Neuronal stem cell (in vitro differentiated cells): Measurements from ENCODE around the gene CIAO1.
"Not testable (repeated sequence)": the region's sequence is repeated elsewhere in the genome, so short reads cannot be mapped to it uniquely, and the experiment has no call there.

Experiments
- DNase-seq: peaks from one replicate; pipeline ENCODE4 v3.0.0-alpha.2; 2013; ENCODE audit warnings: low spot score
- H2AFZ ChIP-seq: one replicate; pipeline ENCODE4 v1.6.1; 2013; ENCODE audit warnings: mild to moderate bottlenecking, low read length, inconsistent platforms
- H2AK5ac ChIP-seq: 2 replicates; pipeline ENCODE4 v1.6.1; 2013; ENCODE audit warnings: low read depth, mild to moderate bottlenecking, inconsistent platforms, low read length, moderate library complexity, mixed read lengths
- H2BK120ac ChIP-seq: 2 replicates; pipeline ENCODE4 v1.6.1; 2013; ENCODE audit warnings: low read depth, mild to moderate bottlenecking, inconsistent platforms, low read length, moderate library complexity, mixed read lengths
- H2BK12ac ChIP-seq: one replicate; pipeline ENCODE4 v1.6.1; 2013; ENCODE audit warnings: low read length, inconsistent platforms
- H2BK15ac ChIP-seq: 2 replicates; pipeline ENCODE4 v1.6.1; 2013; ENCODE audit warnings: mild to moderate bottlenecking, low read length, inconsistent platforms, mixed read lengths
- H2BK5ac ChIP-seq: one replicate; pipeline ENCODE4 v1.6.1; 2013; ENCODE audit warnings: inconsistent platforms, mild to moderate bottlenecking, low read length, moderate library complexity
- H3K14ac ChIP-seq: one replicate; pipeline ENCODE4 v1.6.1; 2013; ENCODE audit warnings: low read length, inconsistent platforms
- H3K18ac ChIP-seq: 2 replicates; pipeline ENCODE4 v1.6.1; 2013; ENCODE audit warnings: low read length, inconsistent platforms
- H3K23ac ChIP-seq: 2 replicates; pipeline ENCODE4 v1.6.1; 2013; ENCODE audit warnings: low read depth, mild to moderate bottlenecking, mixed read lengths, low read length, inconsistent platforms; ENCODE audit not compliant: poor library complexity
- H3K27ac ChIP-seq: replicated peaks from 3 replicates; pipeline ENCODE4 v1.5.1; 2013; ENCODE audit warnings: low read length, inconsistent platforms
- H3K27me3 ChIP-seq, 3 experiments: 2 replicates each; pipeline ENCODE4 v1.6.1; 2013; ENCODE audit warnings: low read length in 3 of 3, mild to moderate bottlenecking in 2 of 3, inconsistent platforms in 1 of 3, low read depth in 1 of 3, mixed read lengths in 1 of 3, moderate library complexity in 1 of 3; ENCODE audit not compliant: control insufficient read depth in 3 of 3, insufficient read depth in 3 of 3
- H3K36me3 ChIP-seq, 2 donors: replicated peaks in 1 of 2; 2 replicates each; pipeline ENCODE4 v1.6.1; 2013; ENCODE audit warnings: low read length in 2 of 2; ENCODE audit not compliant: control insufficient read depth in 2 of 2, insufficient read depth in 2 of 2
- H3K4ac ChIP-seq: 2 replicates; pipeline ENCODE4 v1.6.1; 2013; ENCODE audit warnings: inconsistent platforms, mild to moderate bottlenecking, low read length, moderate library complexity
- H3K4me1 ChIP-seq, 2 donors: 1 replicate in 1 of 2; 2 replicates in 1 of 2; pipeline ENCODE4 v1.6.1; 2013; ENCODE audit warnings: low read length in 2 of 2, low read depth in 1 of 2; ENCODE audit not compliant: control insufficient read depth in 2 of 2, insufficient read depth in 1 of 2
- H3K4me2 ChIP-seq: one replicate; pipeline ENCODE4 v1.6.1; 2013; ENCODE audit warnings: mild to moderate bottlenecking, low read length, inconsistent platforms; ENCODE audit not compliant: insufficient read depth, poor library complexity, severe bottlenecking
- H3K4me3 ChIP-seq, 2 donors: 2 replicates each; pipeline ENCODE4 v1.5.1; 2013; ENCODE audit warnings: low read length in 2 of 2, mild to moderate bottlenecking in 2 of 2, inconsistent platforms in 1 of 2, moderate library complexity in 1 of 2
- H3K79me1 ChIP-seq: one replicate; pipeline ENCODE4 v1.6.1; 2013; ENCODE audit warnings: low read depth, mild to moderate bottlenecking, inconsistent platforms, low read length, moderate library complexity
- H3K9ac ChIP-seq: one replicate; pipeline ENCODE4 v1.6.1; 2013; ENCODE audit warnings: mild to moderate bottlenecking, low read depth, low read length, inconsistent platforms; ENCODE audit not compliant: poor library complexity
- H3K9me3 ChIP-seq, 2 donors: replicated peaks in 1 of 2; 2 replicates each; pipeline versions ENCODE3 to v1.6.1; 2013; ENCODE audit warnings: low read length in 2 of 2, mild to moderate bottlenecking in 2 of 2, inconsistent platforms in 1 of 2, low read depth in 1 of 2, mixed read lengths in 1 of 2, moderate library complexity in 1 of 2; ENCODE audit not compliant: control insufficient read depth in 2 of 2, insufficient read depth in 1 of 2
- H4K8ac ChIP-seq: one replicate; pipeline ENCODE4 v1.6.1; 2013; ENCODE audit warnings: low read depth, mild to moderate bottlenecking, inconsistent platforms, low read length, moderate library complexity
- H4K91ac ChIP-seq: one replicate; pipeline ENCODE4 v1.6.1; 2013; ENCODE audit warnings: low read length, low read depth, mild to moderate bottlenecking, inconsistent platforms; ENCODE audit not compliant: poor library complexity
- WGBS, 2 donors: extraction: QIAGEN DNeasy Blood & Tissue Kit; methylation state at CpG; one replicate each; pipeline ENCODE4 v1.1.7; 2013; ENCODE audit warnings: missing lambda C conversion rate in 2 of 2, mixed read lengths in 1 of 2; ENCODE audit not compliant: insufficient read length in 2 of 2, insufficient replicate concordance in 1 of 2; ENCODE audit errors: extremely low coverage in 2 of 2; 5-methylcytosine and 5-hydroxymethylcytosine counted together

The CIAO1 gene

GRCh38 chr2:96294271-96294670 lies 28.2 kb downstream of the CIAO1 start:
- H4K91ac ChIP-seq, H3K4ac ChIP-seq, H2BK12ac ChIP-seq, H2AFZ ChIP-seq, H3K18ac ChIP-seq, H3K27me3 ChIP-seq, H3K14ac ChIP-seq, H3K79me1 ChIP-seq, H3K4me1 ChIP-seq, H3K9ac ChIP-seq, H2AK5ac ChIP-seq, H3K4me3 ChIP-seq, H3K4me2 ChIP-seq, DNase-seq, H3K27ac ChIP-seq, H2BK120ac ChIP-seq, H2BK15ac ChIP-seq, H3K9me3 ChIP-seq, H4K8ac ChIP-seq, H2BK5ac ChIP-seq, H3K23ac ChIP-seq: not testable (repeated sequence)
- WGBS, 2 donors, result no CpG with 5 or more reads among the region's 8 CpGs
- peaks cover 75 to 100% of the 10 kb centered on the region in 2 donors for H3K36me3 ChIP-seq

GRCh38 chr2:96296925-96297324 lies 30.9 kb downstream of the CIAO1 start:
- H4K91ac ChIP-seq, result no peak overlapping the region
- peaks cover 66 to 99% of the 10 kb centered on the region in 2 donors for H3K36me3 ChIP-seq
- no peak overlapping the region for H3K4me3 ChIP-seq
- no peaks in the 10 kb centered on the region for H3K79me1 ChIP-seq
- H3K4me1 ChIP-seq, result no peaks in the 10 kb centered on the region
- no peaks in the 10 kb centered on the region for H3K9me3 ChIP-seq
- no peak overlapping the region for H3K23ac ChIP-seq
- H4K8ac ChIP-seq, result no peak overlapping the region
- no peak overlapping the region for H2AFZ ChIP-seq
- no peak overlapping the region for H3K27ac ChIP-seq
- no peak overlapping the region for H3K14ac ChIP-seq
- H3K4ac ChIP-seq, result no peak overlapping the region
- H3K4me2 ChIP-seq, result no peak overlapping the region
- H3K27me3 ChIP-seq, result no peaks in the 10 kb centered on the region
- no peak overlapping the region for H3K18ac ChIP-seq
- no CpG with 5 or more reads among the region's 5 CpGs for WGBS, 2 donors
- no peak overlapping the region for H2AK5ac ChIP-seq
- H3K9ac ChIP-seq, result no peak overlapping the region
- H2BK120ac ChIP-seq, result no peak overlapping the region
- no peak for DNase-seq
- no peak overlapping the region for H2BK15ac ChIP-seq
- H2BK5ac ChIP-seq, result no peak overlapping the region
- H2BK12ac ChIP-seq, result no peak overlapping the region

- Histone ChIP-seq H3K14ac (no peak overlapping the region), H3K23ac (no peak overlapping the region), H3K9ac (no peak overlapping the region), H3K18ac (no peak overlapping the region), H2BK5ac (no peak overlapping the region), H3K9me3 (no peaks in the 10 kb centered on the region), H4K8ac (no peak overlapping the region), H3K27me3 (no peaks in the 10 kb centered on the region), H3K27ac (no peak overlapping the region), H4K91ac (no peak overlapping the region), H2AFZ (no peak overlapping the region), H3K79me1 (peaks cover 2% of the 10 kb centered on the region), H2AK5ac (no peak overlapping the region), H3K4me3 (no peak overlapping the region), H2BK12ac (no peak overlapping the region), H3K4me1 (peaks cover 5 to 12% of the 10 kb centered on the region in 2 donors), H3K4me2 (no peak overlapping the region), H2BK120ac (no peak overlapping the region), H3K36me3 (peaks cover 55 to 76% of the 10 kb centered on the region in 2 donors), H2BK15ac (no peak overlapping the region), H3K4ac (no peak overlapping the region)
- no CpG with 5 or more reads among the region's 1 CpG for WGBS, 2 donors
- DNase-seq, result no peak
These were observed 35.8 kb downstream of the CIAO1 start for GRCh38 chr2:96301865-96302264.

GRCh38 chr2:96304606-96305005 lies 38.6 kb downstream of the CIAO1 start:
- H3K4me2 ChIP-seq, result peak overlapping the region; percentile 72
- no peak overlapping the region for H3K27ac ChIP-seq
- peaks cover 2% of the 10 kb centered on the region for H3K79me1 ChIP-seq
- no peak overlapping the region for H2AFZ ChIP-seq
- H3K18ac ChIP-seq, result no peak overlapping the region
- no peak for DNase-seq
- no peak overlapping the region for H2BK120ac ChIP-seq
- H3K14ac ChIP-seq, result no peak overlapping the region
- H3K4me1 ChIP-seq, result peaks cover 5 to 12% of the 10 kb centered on the region in 2 donors
- H3K4me3 ChIP-seq, result peak overlapping the region; percentile 77 to 93
- no peak overlapping the region for H3K9ac ChIP-seq
- H2AK5ac ChIP-seq, result no peak overlapping the region
- no peak overlapping the region for H3K23ac ChIP-seq
- WGBS, 2 donors, result no CpG with 5 or more reads among the region's 11 CpGs
- no peaks in the 10 kb centered on the region for H3K9me3 ChIP-seq
- no peak overlapping the region for H4K8ac ChIP-seq
- H2BK12ac ChIP-seq, result no peak overlapping the region
- H4K91ac ChIP-seq, result no peak overlapping the region
- H2BK15ac ChIP-seq, result no peak overlapping the region
- peaks cover 29 to 49% of the 10 kb centered on the region in 2 donors for H3K36me3 ChIP-seq
- H3K4ac ChIP-seq, result no peak overlapping the region
- H2BK5ac ChIP-seq, result no peak overlapping the region
- no peaks in the 10 kb centered on the region for H3K27me3 ChIP-seq
